NOMO-1 treated with DMSO at 0.1 percent for 48 hours (cell line): Measurements from ENCODE around the gene FOXK1.

ENCODE experiments used
- DNase-seq: peaks from one replicate; lab custom pipeline; 2025; ENCODE audit not compliant: unreplicated experiment; lab: John Stamatoyannopoulos, UW

FOXK1 gene

GRCh38 chr7:4815609-4816418, 133.7 kb downstream of the FOXK1 start:
- no peak for DNase-seq

GRCh38 chr7:4816419-4817080, 134.5 kb downstream of the FOXK1 start:
- DNase-seq = no peak

- DNase-seq = no peak
Measured at GRCh38 chr7:4817178-4817901, 135.2 kb downstream of the FOXK1 start.

DNA sequence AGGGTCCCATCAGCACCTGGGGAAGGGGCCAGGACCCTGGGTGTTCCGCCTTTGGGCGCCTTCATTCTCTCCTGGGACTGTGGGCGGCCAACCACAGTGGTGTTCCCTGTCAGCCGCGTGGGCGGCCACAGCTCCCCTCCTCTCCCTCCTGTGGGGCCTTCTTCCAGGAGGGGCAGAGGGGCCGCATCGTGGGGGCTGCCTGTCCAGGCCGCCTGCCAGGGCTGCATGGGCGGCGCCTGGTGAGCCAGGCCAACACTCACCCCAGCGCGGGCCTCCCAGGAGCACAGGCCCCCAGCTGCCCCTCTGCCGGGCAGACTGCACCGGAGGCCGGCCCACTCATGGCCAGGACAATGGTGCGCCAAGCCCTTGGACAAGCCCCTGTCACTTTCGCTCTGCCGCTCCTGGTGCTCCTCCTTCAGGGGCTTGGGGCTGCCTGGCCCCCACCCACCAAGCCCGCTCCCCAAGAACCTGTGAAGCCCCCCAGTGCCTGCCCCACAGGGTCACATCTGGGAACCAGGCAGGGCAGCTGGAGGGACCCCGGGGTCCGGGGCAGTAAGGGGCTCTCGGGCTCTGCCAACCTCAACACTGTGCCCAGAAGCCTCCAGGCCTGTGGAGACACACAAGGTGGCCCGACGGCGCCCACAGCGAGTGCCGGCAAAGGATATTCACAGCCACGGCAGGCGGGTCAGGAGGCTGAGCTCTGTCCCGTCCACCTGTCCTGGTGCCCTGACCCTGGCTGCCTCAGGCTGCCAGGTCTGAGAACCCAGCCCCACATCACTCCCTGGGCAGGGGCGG, 136.1 kb downstream of the FOXK1 start:
- no peak for DNase-seq

GRCh38 chr7:4819560-4820404, 137.7 kb downstream of the FOXK1 start:
- no peak for DNase-seq

DNA sequence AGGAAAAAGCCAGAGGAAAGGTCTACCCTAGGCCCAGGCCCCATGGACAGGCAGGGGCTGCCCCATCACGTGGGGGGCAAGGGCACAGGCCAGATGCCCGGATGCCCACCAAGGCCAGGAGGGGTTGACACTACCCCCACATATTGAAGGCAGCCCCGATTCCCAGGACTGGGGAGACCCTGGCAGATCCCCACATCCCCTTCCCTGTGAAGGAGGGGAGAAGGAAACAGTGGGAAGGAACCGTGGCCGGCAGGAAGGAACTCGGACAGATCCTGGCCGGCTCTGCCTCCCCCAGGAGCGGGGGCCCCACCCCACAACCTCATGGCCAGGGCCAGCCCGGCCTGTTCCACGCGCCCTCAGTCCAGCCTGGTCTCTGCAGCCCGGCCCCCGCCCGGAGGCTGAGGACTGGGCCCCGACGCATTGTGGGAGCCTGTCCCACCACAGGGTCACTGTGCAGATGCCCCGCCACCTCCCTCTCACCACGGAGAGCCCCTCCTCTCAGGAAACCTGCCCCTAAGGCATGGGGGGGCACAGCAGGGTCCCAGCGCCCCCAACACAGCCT, 138.4 kb downstream of the FOXK1 start:
- DNase-seq = no peak
